Vagina (tissue), 2 donors: ENCODE results near the gene TP53TG3B.
"Not testable (repeated sequence)": the region's sequence is repeated elsewhere in the genome, so short reads cannot be mapped to it uniquely, and the experiment has no call there.

Experiments used
- CTCF ChIP-seq, 3 experiments: fragments of 450-650 bp in 2 of 3; fragments of 200-600 bp in 1 of 3; sonication (generic) in 1 of 3; IDR thresholded peaks; one replicate each; pipeline ENCODE4 v1.5.1; 2017 to 2019; ENCODE audit warnings: antibody characterized with exemption in 3 of 3, mild to moderate bottlenecking in 2 of 3, moderate library complexity in 2 of 3
- POLR2A ChIP-seq, 2 donors: fragments of 450-650 bp; IDR thresholded peaks; one replicate each; pipeline ENCODE4 v1.6.1; 2017; ENCODE audit warnings: antibody characterized with exemption in 2 of 2, mild to moderate bottlenecking in 2 of 2, moderate library complexity in 2 of 2
- POLR2AphosphoS5 ChIP-seq, 2 donors: sonication (generic); formaldehyde crosslinking; IDR thresholded peaks; one replicate each; pipeline ENCODE4 v1.9.0; 2017; ENCODE audit warnings: antibody characterized with exemption in 2 of 2, mild to moderate bottlenecking in 2 of 2, low read depth in 1 of 2; ENCODE audit not compliant: insufficient read depth in 1 of 2

GRCh38 chr16:33339093-33340061, 21.3 kb upstream of the TP53TG3B start:
- not testable (repeated sequence) for TF ChIP-seq CTCF (IDR thresholded peaks at IDR 0.05); POLR2A (IDR thresholded peaks at IDR 0.05); POLR2AphosphoS5 (IDR thresholded peaks at IDR 0.05; ENCODE audit: insufficient read depth in 1 of 2, low read depth in 1 of 2)
